ENCODE measurements around the gene PIR.

Gene PIR

GRCh38 chrX:15437724-15438123 lies 55.4 kb downstream of the PIR start:
- TF ChIP-seq TAF1 (IDR thresholded peaks at IDR 0.05; ENCODE audit: borderline replicate concordance, insufficient read depth, low read length) (no peak), FOXP2 (optimal IDR thresholded peaks at IDR 0.05; ENCODE audit: borderline replicate concordance, extremely low read depth, extremely low read length, insufficient read depth) (no peak), REST (IDR thresholded peaks at IDR 0.05; ENCODE audit: insufficient read depth in 1 of 2, low read depth in 2 of 2, low read length in 2 of 2) (no peak), SIN3A (IDR thresholded peaks at IDR 0.05; ENCODE audit: borderline replicate concordance, insufficient read depth, low read length) (no peak), POLR2AphosphoS5 (IDR thresholded peaks at IDR 0.05; ENCODE audit: low read depth, low read length) (no peak)

- TF ChIP-seq FOXP2 (optimal IDR thresholded peaks at IDR 0.05; ENCODE audit: borderline replicate concordance, extremely low read depth, extremely low read length, insufficient read depth) (no peak), TAF1 (IDR thresholded peaks at IDR 0.05; ENCODE audit: borderline replicate concordance, insufficient read depth, low read length) (no peak), REST (IDR thresholded peaks at IDR 0.05; ENCODE audit: insufficient read depth in 1 of 2, low read depth in 2 of 2, low read length in 2 of 2) (no peak), POLR2AphosphoS5 (IDR thresholded peaks at IDR 0.05; ENCODE audit: low read depth, low read length) (no peak), SIN3A (IDR thresholded peaks at IDR 0.05; ENCODE audit: borderline replicate concordance, insufficient read depth, low read length) (no peak)
These were observed 57.1 kb downstream of the PIR start for GRCh38 chrX:15435836-15436619.

GRCh38 chrX:15434205-15434604 lies 58.9 kb downstream of the PIR start:
- TF ChIP-seq FOXP2 (optimal IDR thresholded peaks at IDR 0.05; ENCODE audit: borderline replicate concordance, extremely low read depth, extremely low read length, insufficient read depth) (no peak), SIN3A (IDR thresholded peaks at IDR 0.05; ENCODE audit: borderline replicate concordance, insufficient read depth, low read length) (no peak), POLR2AphosphoS5 (IDR thresholded peaks at IDR 0.05; ENCODE audit: low read depth, low read length) (no peak), TAF1 (IDR thresholded peaks at IDR 0.05; ENCODE audit: borderline replicate concordance, insufficient read depth, low read length) (no peak), REST (IDR thresholded peaks at IDR 0.05; ENCODE audit: insufficient read depth in 1 of 2, low read depth in 2 of 2, low read length in 2 of 2) (no peak)

- TF ChIP-seq REST (IDR thresholded peaks at IDR 0.05; ENCODE audit: insufficient read depth in 1 of 2, low read depth in 2 of 2, low read length in 2 of 2) (no peak), TAF1 (IDR thresholded peaks at IDR 0.05; ENCODE audit: borderline replicate concordance, insufficient read depth, low read length) (no peak), FOXP2 (optimal IDR thresholded peaks at IDR 0.05; ENCODE audit: borderline replicate concordance, extremely low read depth, extremely low read length, insufficient read depth) (no peak), POLR2AphosphoS5 (IDR thresholded peaks at IDR 0.05; ENCODE audit: low read depth, low read length) (no peak), SIN3A (IDR thresholded peaks at IDR 0.05; ENCODE audit: borderline replicate concordance, insufficient read depth, low read length) (no peak)
These were observed 62.5 kb downstream of the PIR start for GRCh38 chrX:15430584-15430983.

All from PFSK-1 (cell line).